Hematopoietic multipotent progenitor cell treated with erythropoietin and hydrocortisone succinate and interleukin-3 and kit ligand, for 15 days (in vitro differentiated cells): Measurements from ENCODE around the gene PHF2.

Experiments
- DNase-seq: peaks from one replicate; pipeline ENCODE4 v3.0.0-alpha.2; 2015; ENCODE audit warnings: low spot score

The PHF2 gene

GRCh38 chr9:93601063-93601462 is 24.7 kb downstream of the PHF2 start:
- no peak for DNase-seq

- DNase-seq = no peak
Measured at GRCh38 chr9:93601666-93602065, 25.3 kb downstream of the PHF2 start.

GRCh38 chr9:93603011-93603410 is 26.6 kb downstream of the PHF2 start:
- DNase-seq = no peak

- no peak for DNase-seq
Measured at GRCh38 chr9:93603906-93604326, 27.5 kb downstream of the PHF2 start.

DNA sequence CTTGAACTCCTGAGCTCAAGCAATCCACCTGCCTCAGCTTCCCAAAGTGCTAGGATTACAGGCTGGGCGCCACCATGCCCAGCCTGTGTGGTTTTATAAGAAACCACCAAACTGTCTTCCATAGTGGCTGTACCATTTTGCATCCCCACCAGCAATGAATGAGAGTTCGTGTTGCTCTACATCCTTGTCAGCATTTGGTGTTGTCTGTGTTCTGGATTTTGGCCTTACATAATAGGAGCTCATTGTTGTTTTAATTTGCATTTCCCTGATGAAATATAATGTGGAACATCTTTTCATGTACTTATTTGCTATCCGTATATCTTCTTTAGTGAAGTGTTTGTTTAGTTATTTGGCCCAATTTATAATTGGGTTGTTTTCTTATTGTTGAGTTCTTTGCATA is 29.8 kb downstream of the PHF2 start:
- DNase-seq = no peak

- DNase-seq = no peak
Measured at GRCh38 chr9:93610206-93610605, 33.8 kb downstream of the PHF2 start.

- DNase-seq = no peak
Measured at GRCh38 chr9:93612052-93612795, 35.8 kb downstream of the PHF2 start.

DNA sequence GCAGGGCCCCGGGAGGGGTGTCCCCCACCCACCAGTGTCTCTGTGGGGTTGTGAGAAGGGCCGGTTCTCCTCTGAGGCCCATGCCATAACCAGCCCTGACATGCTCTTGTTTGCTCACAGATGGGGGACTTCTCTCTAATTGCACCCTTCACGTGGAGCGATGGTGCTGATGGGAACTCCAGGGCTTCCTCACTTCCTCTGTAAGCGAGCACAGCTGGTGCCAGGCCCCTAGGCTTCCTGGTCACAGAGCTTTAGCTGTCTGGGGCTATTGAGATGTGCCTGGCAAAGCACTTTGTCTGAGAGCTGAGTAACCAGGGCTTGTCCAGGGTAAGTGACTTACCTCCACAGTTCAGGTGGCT is 36.4 kb downstream of the PHF2 start:
- no peak for DNase-seq

- no peak for DNase-seq
Measured at GRCh38 chr9:93613174-93613573, 36.8 kb downstream of the PHF2 start.

DNA sequence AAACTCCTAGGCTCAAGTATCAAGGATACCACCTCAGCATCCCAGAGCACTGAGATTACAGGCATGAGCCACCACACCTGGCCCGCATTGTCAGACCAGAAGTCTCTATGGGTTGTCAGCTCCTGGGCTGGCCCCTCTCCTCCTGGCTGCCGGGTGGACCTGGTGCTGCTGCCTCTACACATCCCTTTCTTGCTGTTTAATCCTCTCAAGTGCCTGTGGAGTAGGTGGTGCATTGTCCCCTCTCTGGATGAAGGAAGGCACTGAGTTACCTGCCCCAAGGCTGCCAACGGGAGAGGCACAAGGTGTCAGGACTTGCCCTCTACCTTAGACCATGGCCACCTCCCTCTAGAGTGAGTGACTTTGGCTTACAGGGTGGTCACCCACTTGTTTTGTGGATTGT is 37.4 kb downstream of the PHF2 start:
- no peak for DNase-seq

GRCh38 chr9:93614830-93615468 is 38.6 kb downstream of the PHF2 start:
- DNase-seq = no peak

GRCh38 chr9:93616044-93616443 is 39.7 kb downstream of the PHF2 start:
- no peak for DNase-seq

DNA sequence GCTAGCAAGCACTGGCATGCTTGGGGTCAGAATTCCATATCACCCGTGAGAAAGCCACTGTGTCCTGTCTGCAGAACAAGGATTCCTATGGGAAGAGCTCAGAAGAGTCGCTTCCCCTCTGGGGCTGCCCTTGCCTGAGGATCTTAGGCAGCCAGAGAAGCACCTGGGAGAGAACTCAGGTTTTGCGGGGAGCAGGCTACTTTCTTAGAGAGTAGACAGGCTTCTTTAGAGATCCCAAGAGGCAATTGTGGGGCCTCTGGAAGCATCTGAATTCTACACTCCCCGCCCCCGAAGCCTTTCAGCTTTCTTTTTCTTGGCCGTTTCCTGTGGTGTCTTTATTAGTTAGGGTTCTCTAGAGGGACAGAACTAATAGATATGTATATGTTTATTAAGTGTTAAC is 40.9 kb downstream of the PHF2 start:
- DNase-seq = no peak

GRCh38 chr9:93619272-93619775 is 42.9 kb downstream of the PHF2 start:
- DNase-seq = no peak

GRCh38 chr9:93620041-93620506 is 43.7 kb downstream of the PHF2 start:
- no peak for DNase-seq

DNA sequence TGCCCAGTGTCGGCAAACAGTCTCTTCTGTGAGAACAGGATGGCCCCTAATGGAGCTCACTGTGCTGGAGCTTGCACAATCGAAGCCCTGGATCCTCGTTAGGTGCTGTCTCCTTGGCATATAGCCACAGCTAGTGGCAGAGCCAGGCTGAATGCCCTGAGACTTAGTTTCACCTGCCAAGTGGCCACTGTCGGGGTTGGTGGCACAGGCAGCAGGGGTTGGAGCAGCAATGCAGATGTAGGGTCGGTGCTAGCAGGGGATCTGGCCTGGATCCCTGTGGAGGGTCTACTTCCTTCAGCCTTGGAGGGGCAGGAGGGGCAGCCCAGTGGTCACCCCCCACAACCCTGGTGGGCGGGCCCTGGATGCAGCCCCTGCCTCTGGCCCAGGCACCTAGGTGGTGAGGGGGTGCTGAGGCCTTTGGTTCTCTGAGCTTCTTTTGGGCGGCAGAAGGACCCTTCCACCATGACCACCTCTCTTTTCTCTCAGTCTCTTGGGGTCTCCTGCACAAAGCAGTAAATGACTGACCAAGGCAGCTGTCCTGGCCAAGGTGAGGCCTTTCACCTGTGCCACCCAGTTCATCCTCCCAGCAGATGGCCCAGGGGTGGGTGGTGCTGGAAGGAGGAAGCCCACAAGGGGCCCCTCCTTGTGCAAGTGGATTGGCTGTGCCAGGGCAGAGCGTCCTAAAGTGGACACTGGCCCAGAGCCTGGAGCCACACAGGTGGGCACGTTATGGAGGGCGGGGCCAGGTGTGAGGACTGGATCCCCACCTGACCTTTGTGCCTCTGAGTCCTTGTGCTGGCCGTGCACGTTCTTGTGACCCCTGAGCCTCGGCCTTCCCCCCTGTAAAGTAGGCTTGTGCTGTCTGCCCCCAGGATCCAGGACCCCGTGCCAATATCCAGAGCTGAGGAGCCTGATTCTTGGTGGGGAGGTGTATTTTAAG is 44.8 kb downstream of the PHF2 start:
- DNase-seq = no peak

DNA sequence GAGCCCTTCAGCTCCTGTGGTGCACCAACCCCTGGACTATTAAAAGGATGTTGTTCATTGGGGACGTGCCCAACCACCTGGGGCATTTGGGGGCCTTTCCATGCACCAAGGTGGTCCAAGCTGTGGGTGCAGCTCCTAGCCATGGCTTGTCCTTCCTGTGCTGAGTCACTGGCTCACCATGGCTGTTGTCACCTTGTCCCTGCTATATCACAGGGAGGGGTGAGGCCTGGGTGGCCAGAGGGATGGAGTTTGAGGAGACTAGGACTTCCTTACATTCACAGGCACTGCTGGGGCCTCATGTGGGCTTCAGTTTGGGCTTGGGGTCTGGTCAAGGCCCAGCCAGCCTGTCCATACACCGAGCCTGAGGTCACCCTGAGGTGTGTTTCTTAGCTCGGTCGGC is 45.5 kb downstream of the PHF2 start:
- DNase-seq = no peak

DNA sequence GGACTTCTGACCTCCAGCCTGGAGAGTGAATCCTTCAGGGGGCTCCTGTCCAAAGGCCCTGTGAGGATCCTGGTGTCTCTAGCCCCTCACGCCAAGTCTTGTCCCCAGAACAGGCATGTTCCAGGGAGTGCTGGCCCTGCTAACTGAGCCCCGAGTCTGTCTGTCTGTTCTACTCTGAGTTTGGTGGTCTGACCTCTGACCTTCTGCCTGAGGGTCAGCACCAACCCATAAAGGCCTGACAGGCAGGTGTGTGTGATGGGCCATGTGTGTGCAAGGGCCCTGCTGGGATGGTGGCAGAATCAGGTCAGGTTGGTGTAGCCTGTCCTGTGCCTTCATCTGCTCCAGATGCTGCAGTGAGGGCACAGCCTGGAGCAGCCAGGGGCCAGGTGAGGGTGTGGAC is 46.3 kb downstream of the PHF2 start:
- DNase-seq = no peak

GRCh38 chr9:93623753-93624152 is 47.4 kb downstream of the PHF2 start:
- no peak for DNase-seq

DNA sequence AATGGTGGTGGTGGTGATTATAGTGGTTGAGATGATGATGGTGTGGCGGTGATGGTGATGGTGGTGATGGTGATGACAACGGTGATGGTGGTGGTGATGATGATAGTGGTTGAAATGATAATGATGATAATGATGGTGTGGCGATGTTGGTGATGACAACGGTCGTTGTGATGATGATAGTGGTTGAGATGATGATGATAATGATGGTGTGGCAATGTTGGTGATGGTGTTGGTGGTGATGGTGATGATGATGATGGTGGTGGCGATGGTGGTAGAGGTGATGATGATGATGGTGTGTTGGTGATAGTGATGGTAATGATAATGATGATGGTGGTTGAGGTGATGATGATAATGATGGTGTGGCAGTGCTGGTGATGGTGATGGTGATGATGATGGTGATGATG is 48.0 kb downstream of the PHF2 start:
- no peak for DNase-seq

DNA sequence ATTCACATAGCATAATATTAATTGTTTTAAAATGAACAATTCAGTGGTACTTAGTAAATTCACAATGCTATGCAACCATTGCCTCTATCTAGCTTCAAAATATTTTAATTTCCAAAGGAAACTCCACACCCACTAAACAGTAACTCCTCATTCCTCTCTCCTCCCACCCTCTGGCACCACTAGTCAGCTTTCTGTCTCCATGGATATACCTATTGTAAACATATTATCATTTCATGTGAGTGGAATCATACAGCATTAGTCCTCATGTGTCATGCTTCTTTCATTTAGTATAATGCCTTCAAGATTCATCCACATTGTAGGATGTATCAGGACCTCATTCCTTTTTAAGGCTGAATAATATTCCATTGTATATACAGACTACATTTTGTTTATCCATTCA is 48.6 kb downstream of the PHF2 start:
- no peak for DNase-seq

DNA sequence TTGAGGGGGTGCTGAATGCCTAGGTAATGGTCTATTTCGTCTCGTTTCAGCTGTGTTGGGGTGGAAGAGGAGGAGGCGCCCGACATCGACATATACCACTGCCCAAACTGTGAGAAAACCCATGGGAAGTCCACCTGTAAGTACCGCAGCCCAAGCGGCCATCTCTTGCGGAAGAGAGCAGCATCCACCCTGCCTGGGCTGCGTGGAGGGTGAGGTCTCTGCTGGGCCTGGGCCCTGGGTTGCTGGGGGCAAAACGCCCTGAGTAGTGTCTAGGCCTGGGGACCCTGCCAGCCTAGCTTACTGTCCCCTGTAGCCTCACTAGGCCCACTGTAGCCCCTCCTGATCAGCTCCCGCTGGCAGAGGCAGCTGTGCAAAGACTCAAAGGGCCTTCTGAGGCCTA is 53.5 kb downstream of the PHF2 start:
- DNase-seq = no peak
